Lower leg skin (tissue), 4 donors: Measurements from ENCODE around the gene INPP4B. TPM values are rescaled to one million over a fixed set of nuclear protein-coding genes. Genes with fewer than 3 reads are reported as not detected.

Experiments used
- DNase-seq, 2 donors: peaks; one replicate each; pipeline ENCODE4 v3.0.0-alpha.2; 2019; ENCODE audit warnings: low spot score in 2 of 2
- H3K4me3 ChIP-seq: fragments of 200-600 bp; sonication (generic); 2 replicates; pipeline ENCODE4 v1.5.1; 2017; ENCODE audit warnings: mild to moderate bottlenecking, low read depth; ENCODE audit not compliant: poor library complexity, severe bottlenecking
- POLR2A ChIP-seq, 2 donors: fragments of 450-650 bp; IDR thresholded peaks; one replicate each; pipeline ENCODE4 v1.6.1; 2016 to 2017; ENCODE audit warnings: antibody characterized with exemption in 2 of 2, mild to moderate bottlenecking in 1 of 2, moderate library complexity in 1 of 2
- WGBS, 2 donors: methylation state at CpG; one replicate each; pipeline ENCODE4 v1.1.5; 2018; 5-methylcytosine and 5-hydroxymethylcytosine counted together
- intact Hi-C: fragments of 100-400 bp; cut with DNase I; formaldehyde crosslinking; loops from one replicate; pipeline ENCODE4 v1.15.0; 2023; ENCODE audit warnings: low total_unique reads
- total RNA-seq, 4 donors: library from RNA; depleted of rRNA; stranded (reverse); fragments of >200 nt; gene quantifications; one replicate each; pipeline ENCODE4 v1.1.0, GENCODE V29; 2016
- TF ChIP-seq, protein P1 (sequence below), 3 donors: fragments of 450-650 bp; IDR thresholded peaks; one replicate each; pipeline ENCODE4 v1.5.1; 2016; ENCODE audit warnings: antibody characterized with exemption in 3 of 3, mild to moderate bottlenecking in 3 of 3, moderate library complexity in 2 of 3

The INPP4B gene
- total RNA-seq, 4 donors from 2014 or later: 7.6 to 18.5 (median 17.6) TPM

DNA sequence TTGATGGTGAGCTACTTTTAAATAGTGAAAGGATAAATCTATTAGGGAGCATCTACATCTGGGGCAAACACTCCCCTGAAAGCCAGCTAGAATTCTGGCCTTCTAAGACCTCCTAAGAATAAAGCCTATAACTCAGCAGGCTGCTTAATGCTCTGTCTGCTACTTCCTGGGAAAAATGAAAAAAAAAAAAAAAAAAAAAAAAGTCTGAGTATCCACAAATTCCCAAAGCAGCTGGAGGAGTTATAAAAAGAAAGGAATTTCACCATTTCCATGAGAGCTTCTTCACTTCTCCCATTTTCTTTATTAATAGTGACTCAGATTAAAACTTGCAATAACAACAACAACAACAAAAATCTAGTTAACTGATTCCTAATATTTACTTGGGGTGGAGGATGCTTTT is 511.2 kb downstream of the INPP4B start:
- intact Hi-C loops: no loop called here
- no peak for TF ChIP-seq POLR2A (IDR thresholded peaks at IDR 0.05)
- TF ChIP-seq, protein P1, sequence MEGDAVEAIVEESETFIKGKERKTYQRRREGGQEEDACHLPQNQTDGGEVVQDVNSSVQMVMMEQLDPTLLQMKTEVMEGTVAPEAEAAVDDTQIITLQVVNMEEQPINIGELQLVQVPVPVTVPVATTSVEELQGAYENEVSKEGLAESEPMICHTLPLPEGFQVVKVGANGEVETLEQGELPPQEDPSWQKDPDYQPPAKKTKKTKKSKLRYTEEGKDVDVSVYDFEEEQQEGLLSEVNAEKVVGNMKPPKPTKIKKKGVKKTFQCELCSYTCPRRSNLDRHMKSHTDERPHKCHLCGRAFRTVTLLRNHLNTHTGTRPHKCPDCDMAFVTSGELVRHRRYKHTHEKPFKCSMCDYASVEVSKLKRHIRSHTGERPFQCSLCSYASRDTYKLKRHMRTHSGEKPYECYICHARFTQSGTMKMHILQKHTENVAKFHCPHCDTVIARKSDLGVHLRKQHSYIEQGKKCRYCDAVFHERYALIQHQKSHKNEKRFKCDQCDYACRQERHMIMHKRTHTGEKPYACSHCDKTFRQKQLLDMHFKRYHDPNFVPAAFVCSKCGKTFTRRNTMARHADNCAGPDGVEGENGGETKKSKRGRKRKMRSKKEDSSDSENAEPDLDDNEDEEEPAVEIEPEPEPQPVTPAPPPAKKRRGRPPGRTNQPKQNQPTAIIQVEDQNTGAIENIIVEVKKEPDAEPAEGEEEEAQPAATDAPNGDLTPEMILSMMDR (IDR thresholded peaks at IDR 0.05): no peak
- H3K4me3 ChIP-seq: no peak overlapping the region
- DNase-seq: no peak

DNA sequence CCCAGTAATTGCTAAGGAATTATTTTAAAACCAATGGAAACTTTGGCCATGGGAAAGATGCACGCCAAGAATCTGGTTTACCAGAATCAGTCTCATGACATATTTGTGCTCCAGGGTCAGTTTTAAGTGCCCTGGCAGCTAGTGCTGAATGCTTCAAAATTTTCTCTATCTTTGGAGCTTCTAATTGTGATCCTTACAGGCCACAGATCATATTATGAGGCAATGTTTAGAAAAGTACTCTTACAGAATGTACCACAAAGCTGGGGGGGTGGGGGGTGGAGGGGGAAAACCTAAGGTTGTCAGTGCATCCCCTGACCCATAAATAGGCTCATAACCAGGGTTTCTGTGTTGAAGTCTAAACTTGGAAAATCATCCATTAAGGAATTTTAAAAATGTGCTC is 514.5 kb downstream of the INPP4B start:
- no peak overlapping the region for H3K4me3 ChIP-seq
- intact Hi-C loops: no loop called here
- no peak for DNase-seq
- TF ChIP-seq POLR2A (IDR thresholded peaks at IDR 0.05): no peak
- TF ChIP-seq, protein P1 (IDR thresholded peaks at IDR 0.05): no peak
- WGBS, 2 donors: 74 to 75% methylated on average over 1 of the region's 1 CpG

DNA sequence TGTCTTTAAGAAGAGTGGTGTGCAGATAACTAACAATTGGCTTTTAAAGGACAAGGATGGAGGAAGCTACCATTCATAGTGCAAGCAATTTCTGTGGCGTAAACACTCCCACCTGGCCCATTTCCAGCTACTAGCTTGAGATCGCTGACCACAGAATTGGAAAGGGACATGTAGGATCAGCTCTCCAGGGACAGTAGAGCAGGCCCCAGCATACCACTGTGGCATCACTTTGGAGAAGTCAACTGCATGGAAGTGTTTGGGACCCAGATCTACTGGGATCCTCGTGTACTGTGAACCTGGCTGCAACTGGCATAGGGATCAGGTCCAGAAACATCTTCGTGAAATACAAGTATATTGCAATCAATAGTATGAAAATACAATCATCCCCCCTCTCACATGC is 515.0 kb downstream of the INPP4B start:
- no peak for DNase-seq

DNA sequence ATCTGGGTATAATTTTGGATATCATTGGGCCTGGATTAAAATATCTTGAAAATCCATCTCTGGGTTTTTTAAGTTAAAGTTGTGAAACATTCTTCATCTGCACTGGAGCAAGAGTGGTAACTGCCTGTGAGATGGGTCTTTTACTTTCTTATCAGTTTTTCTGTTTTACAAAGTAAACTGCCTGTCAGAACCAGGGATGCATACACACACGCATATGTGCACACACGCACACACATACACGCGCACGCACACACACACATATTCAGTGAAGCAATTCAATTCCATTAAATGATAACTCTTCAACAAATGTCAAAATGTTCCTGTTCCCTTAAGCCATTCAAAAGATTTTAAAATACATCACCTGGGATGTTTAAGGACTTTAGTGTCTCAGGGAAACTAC is 515.8 kb downstream of the INPP4B start:
- DNase-seq: no peak
- TF ChIP-seq POLR2A (IDR thresholded peaks at IDR 0.05): no peak
- TF ChIP-seq, protein P1 (IDR thresholded peaks at IDR 0.05): no peak
- no peak overlapping the region for H3K4me3 ChIP-seq
- whole genome bisulfite sequencing, 2 donors: 94 to 95% methylated on average over 5 of the region's 5 CpGs
- intact Hi-C loops: no loop called here

More for the DNA sequence above, 515.0 kb downstream of the INPP4B start:
- no peak overlapping the region for H3K4me3 ChIP-seq
- no peak for TF ChIP-seq POLR2A (IDR thresholded peaks at IDR 0.05)
- TF ChIP-seq, protein P1 (IDR thresholded peaks at IDR 0.05): no peak
- intact Hi-C loops: no loop called here
- WGBS, 2 donors: 66 to 86% methylated on average over 4 of the region's 4 CpGs

DNA sequence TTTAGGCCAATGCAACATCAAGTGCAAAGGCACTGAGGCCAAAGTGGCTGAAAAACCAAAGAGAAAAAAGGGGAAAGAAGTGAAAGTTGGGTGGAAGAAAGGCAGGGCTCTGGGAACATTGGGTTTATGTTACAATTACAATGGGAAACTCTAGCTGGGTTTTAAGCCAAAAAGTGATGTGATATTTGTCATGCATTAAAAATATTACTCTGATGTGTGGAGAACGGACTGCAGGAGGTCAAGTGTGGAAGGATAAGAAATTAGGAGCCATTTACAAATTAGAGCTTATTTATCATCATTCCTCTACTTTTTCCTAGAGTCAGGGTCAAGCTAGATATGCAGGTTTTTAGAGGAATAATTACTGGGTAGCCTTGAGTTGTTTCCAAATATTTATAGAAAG is 516.8 kb downstream of the INPP4B start:
- WGBS, 2 donors: 85 to 86% methylated on average over 1 of the region's 1 CpG
- DNase-seq: no peak
- TF ChIP-seq POLR2A (IDR thresholded peaks at IDR 0.05): no peak
- TF ChIP-seq, protein P1 (IDR thresholded peaks at IDR 0.05): no peak
- no peak overlapping the region for H3K4me3 ChIP-seq
- intact Hi-C loops: no loop called here

DNA sequence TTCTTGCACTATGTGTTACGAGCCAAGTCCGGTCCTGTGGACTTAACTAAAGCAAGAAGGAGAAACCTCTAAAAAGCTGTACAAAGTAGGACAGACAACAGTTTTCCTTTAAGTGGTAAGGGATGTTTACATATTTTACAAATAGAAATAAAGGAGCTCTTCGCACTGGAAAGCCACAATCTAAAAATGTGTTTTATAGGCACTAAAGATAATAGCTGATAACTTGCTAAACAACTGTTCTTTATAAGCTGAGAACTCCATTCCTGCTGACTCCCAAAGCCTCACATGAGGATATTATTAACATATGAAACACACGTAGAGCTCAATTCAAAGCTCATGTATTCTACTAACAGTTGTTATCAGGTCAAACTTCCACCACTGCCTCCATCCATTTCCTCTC is 519.9 kb downstream of the INPP4B start:
- WGBS, 2 donors: 88 to 89% methylated on average over 4 of the region's 4 CpGs

More for the DNA sequence above, 519.9 kb downstream of the INPP4B start:
- DNase-seq: no peak
- TF ChIP-seq POLR2A (IDR thresholded peaks at IDR 0.05): no peak
- TF ChIP-seq, protein P1 (IDR thresholded peaks at IDR 0.05): no peak
- no peak overlapping the region for H3K4me3 ChIP-seq
- intact Hi-C loops: no loop called here
